HG02943 (cell line): ENCODE measurements around the gene DNAAF5.
"Not testable (repeated sequence)": the region's sequence is repeated elsewhere in the genome, so short reads cannot be mapped to it uniquely, and the experiment has no call there.

ENCODE experiments used
- ATAC-seq: cut with Tn5 transposase; IDR thresholded peaks from one replicate; pipeline ENCODE4 v1.9.1; 2021; ENCODE audit warnings: mild to moderate bottlenecking, low read depth, moderate library complexity; ENCODE audit not compliant: unreplicated experiment

Gene DNAAF5

GRCh38 chr7:727806-728460 is 1.4 kb downstream of the DNAAF5 start:
- ATAC-seq: no peak

DNA sequence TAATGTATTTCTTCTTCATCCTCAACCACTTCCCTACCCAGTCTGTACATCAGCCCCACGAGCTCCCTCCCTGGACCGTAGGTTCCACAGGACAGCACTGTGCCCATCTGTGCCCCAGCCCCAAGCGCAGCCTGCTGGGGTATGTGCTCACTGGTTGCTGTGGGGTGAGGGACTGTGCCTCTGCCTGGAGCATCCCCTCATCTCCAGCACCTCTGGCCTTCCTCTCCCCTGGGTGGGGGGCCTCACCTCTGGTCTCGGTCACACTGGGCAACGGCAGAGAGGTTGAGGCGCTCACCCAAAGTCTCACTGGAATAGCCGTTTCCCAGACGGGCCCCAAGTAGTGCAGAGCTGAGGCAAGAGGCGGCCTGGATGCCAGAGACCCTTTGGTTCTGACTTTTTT is 2.1 kb downstream of the DNAAF5 start:
- no peak for ATAC-seq

DNA sequence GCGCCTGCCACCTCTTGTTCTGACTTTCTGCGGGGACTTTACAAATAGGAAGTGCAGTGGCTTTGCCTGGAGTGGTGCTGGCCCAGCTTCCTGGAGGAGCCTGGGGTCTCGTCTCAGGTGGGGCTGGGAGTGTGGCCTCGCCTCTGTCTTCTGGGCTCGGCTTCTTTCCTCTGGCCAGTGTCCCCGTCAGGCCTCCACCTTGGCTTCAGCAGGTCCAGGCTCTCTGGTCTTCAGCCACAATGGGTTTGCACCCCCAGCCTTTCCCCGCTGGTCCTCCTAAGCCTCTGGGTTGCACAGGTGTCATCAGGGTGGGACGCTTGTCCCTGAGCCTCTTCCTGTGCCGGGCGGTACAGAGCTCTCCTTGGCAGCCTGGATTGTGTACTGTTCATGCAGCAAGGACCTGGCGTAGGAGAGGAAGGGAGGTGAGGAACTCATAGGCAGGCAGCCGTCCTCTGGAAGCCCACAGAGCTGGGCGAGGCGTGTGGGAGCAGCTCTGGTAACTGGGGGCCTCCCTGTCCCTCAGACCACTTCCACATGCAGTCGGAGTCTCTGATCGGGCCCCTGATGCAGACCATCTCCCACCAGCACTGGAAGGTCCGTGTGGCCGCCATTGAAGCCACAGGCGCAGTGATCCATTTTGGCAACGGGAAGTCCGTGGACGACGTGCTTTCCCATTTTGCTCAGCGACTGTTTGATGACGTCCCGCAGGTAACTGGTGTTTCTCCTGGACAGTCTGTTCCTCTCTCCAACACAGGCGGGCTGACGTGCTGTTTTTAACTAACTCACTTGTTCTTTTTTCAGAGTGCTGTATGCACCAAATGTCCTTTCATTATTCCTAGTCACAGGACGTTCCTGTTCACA is 2.9 kb downstream of the DNAAF5 start:
- ATAC-seq: no peak

DNA sequence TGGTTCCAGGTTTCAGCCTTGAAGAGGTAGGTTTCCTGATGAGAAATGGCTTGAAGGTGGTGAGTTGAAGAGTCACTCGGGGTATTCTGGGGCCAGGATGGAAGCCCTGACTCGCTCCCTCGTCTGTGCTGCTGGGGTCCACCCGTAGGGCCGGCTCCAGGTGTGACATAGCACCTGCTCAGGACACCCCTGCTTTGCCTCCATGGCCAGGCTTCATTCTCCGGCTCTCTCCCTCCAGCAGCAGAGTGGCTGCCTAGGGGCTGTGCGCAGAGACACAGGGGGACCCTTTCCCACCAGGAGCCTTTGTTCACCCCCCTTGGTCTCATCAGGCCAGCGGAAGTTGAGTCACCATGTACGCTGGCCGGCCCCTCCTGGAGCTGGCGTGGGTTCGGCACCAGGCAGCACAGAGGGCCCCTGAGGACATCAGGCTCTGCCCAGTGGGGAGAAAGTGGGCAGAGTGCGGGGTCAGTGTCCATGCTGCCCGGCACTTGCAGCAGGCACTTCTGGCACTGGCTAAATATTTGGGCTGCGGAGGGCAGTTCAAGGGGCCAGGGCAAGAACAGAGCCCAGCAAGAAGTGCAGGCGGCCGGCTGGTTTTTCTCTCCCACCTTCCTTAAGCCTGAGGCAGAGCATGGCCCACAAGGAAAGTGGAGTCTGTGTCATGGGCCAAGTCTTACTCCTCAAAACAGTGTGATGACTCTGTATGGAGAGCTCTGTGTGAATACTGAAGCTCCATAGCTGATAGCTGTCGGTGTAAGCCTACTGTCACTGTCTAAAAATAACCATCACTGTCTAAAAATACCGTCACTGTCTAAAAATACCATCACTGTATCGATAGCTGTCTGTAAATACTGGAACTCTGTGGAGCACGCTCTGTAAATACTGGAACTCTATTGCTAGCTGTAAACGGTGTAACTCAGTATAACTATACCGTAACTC is 4.3 kb downstream of the DNAAF5 start:
- ATAC-seq: no peak

- ATAC-seq: no peak
Observed at GRCh38 chr7:731440-732085, 5.1 kb downstream of the DNAAF5 start.

DNA sequence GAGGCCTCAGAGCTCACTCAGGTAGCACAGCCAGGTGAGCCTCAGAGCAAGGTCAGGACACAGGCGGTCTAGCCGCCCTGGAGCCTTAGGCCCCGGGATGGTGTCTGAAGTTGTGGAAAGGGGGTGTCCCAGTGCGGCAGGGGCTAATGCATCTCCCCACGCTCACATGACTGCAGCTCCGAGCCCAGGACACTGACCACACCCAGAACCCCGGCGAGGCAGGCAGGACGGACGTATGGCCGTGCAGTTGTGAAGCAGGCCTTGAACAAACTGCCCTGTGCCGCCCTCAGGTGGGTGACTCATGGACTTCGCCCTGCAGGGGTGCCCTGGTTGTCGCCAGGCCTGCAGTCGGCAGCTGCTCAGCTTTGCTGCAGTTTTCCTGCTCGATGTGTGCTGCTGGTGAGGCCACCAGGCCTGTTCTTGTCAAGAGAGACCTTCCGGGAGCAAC is 5.6 kb downstream of the DNAAF5 start:
- no peak for ATAC-seq

- ATAC-seq: no peak
Observed at GRCh38 chr7:732556-732955, 6.1 kb downstream of the DNAAF5 start.

DNA sequence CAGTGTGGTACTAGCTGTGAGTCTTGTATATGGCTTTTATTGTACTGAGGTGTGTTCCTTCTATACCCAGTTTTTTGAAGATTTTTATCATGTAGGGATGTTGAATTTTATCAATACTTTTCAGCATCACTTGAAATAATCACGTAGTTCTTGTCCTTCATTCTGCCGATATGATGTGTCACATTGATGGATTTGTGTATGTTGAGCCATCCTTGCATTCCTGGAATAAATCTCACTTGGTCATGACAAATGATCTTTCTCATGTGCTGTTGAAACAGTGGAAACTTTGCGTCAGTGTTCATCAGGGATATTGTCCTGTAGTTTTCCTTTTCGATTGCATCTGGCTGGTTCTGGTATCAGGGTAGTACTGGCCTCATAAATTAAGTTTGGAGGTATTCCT is 7.7 kb downstream of the DNAAF5 start:
- no peak for ATAC-seq

- no peak for ATAC-seq
Observed at GRCh38 chr7:734808-735207, 8.3 kb downstream of the DNAAF5 start.

DNA sequence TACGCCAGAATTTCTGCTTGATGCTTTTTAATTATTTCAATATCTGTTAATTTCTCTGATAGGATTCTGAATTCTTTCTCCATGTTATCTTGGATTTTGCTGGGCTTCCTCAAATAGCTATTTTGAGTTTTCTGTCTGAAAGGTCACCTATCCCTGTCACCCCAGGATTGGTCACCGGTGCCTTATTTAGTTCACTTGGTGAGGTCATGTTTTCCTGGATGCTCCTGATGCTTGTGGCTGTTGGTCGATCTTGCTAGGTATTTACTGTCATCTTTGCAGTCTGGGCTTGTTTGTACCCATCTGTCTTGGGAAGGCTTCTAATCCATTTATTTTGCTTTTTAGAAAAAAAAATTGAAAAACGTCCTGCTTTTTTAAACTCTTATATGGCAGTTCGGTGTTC is 11.7 kb downstream of the DNAAF5 start:
- no peak for ATAC-seq

DNA sequence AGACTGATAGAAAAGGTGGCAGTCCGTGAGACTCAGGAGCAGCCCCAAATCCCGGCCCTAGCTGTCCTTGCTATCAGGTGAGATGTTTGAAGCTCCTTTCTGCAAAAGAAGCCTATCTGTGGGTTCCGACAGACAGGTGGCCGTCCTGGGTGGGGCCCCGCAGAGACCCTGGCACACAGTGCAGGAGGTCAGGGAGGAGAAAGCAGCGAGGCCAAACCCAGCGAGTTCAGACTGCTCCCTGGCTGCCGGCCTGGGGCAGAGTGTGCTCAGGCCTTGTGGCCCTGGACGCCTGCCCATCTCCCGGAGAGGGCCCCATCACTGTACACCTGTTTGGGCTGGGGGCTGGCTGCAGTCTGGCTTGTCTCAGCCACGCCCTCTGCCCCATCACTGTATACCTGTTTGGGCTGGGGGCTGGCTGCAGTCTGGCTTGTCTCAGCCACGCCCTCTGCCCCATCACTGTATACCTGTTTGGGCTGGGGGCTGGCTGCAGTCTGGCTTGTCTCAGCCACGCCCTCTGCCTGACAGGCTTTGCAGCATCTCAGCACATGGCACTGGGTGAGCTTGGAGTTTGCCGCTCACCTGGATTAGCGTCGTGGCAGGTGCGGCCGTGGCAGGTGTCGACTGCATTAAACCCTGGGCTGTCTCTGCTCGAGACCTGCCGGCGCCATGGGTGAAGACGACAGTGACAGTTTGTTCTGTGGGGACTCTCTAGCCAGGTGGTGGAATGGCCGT is 12.4 kb downstream of the DNAAF5 start:
- ATAC-seq: no peak

- no peak for ATAC-seq
Observed at GRCh38 chr7:739455-739982, 13.0 kb downstream of the DNAAF5 start.

DNA sequence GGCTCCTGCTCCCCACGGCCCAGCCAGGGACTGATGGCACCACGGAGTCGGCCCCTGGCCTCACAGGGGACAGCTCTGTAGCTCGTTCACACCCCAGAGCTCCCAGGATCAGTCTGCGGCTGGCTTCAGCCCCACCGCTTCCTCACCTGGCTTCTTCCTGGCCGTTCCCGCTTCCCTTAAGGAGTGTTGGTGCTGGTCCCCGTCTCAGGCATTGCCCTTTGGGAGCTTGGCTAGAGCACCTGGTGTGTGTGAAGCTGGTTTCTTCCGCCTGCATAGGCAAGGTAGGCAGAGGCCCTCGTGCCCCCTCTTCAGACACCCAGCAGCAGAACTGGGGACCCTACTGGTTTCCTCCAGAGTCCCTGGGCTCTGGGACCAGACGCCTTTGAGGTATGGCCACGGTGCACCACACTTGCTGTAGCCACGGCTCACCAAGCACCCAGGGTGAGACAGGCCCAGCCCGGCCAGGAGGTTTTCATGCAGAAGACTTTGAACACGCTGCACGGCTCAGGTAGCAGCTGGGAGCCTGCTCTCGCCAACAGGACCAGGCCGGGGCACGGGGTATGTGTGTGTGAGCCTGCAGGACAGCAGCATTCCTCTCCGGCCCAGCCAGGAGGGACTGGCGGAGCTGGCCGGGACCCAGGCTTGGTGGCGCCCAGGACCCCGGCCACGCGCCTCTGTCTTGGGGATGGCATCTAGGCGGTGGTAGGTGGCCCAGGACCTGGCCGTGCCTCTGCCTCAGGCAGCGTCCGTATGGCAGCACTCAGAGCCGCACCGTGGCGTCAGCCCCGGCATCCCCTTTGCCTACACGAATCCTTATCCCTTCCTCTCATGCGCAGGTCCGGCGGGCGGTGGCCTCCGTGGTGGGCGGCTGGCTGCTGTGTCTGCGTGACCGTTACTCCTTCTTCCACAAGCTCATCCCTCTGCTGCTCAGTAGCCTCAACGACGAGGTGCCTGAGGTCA is 13.8 kb downstream of the DNAAF5 start:
- ATAC-seq: no peak

- no peak for ATAC-seq
Observed at GRCh38 chr7:741191-741671, 14.7 kb downstream of the DNAAF5 start.

DNA sequence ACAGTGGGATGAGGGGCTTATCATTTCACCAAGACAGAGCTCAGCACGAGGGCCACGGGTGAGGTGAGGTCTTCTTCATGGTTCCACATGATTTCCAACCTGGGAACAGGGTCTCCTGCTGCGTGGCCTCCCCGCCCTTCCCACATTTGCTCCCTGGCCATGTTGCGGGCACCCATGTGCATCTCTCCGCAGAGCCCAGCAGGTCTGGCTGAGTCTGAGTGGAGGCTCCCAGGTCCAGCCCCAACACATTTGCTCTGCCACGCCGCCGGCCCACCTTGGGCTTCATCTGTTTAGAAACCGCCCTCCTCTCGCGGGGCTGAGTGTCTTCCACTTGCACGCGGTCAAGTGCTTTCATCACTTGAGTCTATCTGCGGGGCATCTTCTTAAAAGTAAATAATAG is 15.4 kb downstream of the DNAAF5 start:
- no peak for ATAC-seq

- ATAC-seq: no peak
Observed at GRCh38 chr7:742791-743190, 16.3 kb downstream of the DNAAF5 start.

- not testable (repeated sequence) for ATAC-seq
Observed at GRCh38 chr7:743341-744127, 17.0 kb downstream of the DNAAF5 start.
